ENCODE measurements around the gene ETV3L.
"Not testable (repeated sequence)": the region's sequence is repeated elsewhere in the genome, so short reads cannot be mapped to it uniquely, and the experiment has no call there.

The ETV3L gene

DNA sequence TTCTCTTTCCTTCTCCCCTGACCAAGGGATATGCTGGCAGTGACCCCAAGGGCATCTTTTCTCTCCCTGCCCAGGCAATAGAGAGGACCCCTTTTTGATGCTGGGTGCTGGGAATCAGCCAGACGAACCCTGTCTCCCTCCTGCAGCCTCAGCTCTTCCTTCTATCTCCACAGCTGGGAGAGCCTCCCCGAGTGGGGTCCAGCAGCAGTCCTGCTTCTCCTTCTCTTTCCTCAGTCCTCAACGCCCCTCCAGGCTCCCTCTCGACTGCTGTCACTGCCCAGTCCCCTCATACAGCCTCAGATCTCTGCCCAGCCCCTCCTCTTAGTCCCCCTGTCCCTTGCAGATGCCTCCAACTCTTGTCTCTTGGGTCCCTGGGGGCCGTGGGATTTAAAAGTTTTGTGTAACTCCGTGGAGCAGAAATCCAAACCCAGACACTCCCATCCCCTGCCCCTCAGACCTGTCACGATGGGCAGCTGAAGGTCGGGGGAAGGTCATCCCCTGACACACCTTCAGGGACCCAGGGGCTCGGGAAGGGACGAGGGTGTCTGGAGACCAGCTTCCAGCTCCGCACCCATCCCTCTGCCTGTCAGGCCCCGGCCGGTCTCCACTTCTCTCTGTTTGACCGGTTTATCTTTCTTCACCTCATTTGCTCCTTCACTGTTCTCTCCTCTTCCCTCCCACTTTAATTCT lies 5.8 kb upstream of the ETV3L start:
- no peak for DNase-seq (ENCODE audit: low read depth, low spot score)

DNA sequence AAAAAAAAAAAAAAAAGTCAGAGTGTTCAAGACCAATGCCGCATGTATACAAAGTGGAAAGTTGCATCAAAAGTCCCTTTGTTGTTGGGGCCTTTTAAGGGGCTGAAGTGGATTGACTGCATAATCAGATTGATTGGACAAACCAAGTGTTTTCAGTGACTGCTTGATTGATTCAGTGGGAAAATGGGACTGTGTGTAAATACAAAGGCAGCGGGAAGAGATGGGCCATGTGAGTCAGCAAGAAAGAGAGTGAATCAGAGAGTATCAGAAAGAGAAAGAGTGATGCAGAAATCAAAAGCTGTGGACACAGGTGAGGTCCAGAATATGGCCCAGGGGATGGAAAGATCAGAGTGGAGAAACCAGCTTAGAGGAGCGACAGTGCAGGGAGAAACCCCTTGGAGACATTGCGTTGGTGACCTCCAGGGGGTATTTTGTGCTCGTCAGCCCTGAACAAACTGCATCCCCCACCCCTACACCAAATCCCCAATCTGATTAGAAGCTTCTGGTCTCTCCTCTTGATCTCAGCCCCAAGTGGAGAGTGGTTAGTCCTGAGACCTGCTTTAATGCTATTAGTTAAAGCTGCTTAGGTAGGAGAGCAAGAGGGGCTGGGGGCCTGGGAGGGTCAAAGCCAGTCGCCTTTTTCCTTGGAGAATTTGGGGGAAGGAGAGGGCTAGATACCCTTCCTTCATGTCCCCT lies 5.1 kb upstream of the ETV3L start:
- DNase-seq (ENCODE audit: low read depth, low spot score), result no peak

DNA sequence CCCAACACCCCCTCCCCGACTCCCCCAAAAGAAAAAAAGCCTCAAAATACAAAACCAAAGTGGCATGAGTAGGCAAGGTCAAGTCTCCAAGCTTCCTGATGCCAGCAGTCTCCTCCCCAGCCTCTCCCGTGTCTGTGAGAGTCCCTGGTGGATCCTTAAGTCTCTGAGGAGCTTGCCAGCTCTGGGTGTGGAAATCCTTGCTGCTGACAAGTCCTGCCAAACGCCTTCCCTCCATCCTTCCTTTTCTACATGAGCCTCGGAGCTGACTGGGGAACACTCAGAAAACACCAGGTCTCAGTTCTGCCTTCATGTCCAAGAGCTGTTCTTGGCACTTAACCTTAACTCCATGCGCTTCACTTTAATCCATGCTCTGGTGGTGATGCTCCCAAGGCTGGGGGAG lies 3.7 kb upstream of the ETV3L start:
- no peak for DNase-seq (ENCODE audit: low read depth, low spot score)

DNA sequence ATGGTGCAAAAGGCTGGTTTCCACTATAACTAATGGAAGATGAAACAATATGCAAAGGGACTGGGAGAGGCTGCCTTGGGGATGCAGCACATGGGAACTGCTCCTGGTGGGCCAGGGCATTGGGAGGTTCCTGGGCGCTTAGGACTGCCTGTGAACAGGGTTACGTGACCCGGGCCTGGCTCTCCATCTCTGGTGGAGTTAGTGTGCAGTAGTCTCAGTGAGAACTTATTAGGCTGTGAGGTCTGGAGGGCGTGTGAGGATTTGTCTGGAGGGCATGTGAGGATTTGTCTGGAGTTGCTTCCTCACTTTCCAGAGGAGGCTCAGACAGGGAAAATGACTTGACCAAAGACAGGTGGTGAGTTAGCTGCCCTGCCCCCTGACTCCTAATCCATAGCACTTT lies 1.5 kb upstream of the ETV3L start:
- no peak for DNase-seq (ENCODE audit: low read depth, low spot score)

DNA sequence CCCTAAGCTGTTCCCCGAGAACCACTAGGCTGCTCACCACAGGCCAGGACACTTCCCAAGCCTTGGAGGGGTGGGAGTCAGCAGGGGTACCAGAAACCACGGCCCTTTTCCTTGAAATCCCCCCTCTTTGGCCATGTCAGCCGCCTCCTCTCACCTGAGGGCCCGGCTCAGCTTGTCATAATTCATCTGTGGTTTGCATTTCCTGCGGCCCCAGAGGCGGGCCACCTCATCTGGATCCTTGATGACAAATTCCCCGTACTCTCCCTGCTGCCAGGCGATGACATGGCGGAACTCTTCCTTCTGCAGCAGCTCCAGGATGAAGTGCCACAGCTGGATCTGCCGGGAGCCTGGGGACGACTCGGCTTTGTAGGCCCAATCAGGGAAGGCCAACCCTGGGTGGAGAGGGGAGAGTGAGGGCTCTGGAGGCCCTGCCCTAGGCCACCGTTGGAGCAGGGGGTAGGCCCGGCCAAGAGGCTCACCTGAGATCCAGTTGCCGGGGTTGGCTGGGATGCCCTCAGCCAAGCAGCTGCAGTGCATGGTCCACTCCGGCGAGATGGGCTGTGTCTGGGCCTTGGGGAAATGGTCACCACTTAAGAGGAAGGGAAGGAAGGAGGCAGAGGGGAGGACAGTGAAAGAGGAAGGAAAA lies 498 bp downstream of the ETV3L start:
- not testable (repeated sequence) for DNase-seq (ENCODE audit: low read depth, low spot score)

DNA sequence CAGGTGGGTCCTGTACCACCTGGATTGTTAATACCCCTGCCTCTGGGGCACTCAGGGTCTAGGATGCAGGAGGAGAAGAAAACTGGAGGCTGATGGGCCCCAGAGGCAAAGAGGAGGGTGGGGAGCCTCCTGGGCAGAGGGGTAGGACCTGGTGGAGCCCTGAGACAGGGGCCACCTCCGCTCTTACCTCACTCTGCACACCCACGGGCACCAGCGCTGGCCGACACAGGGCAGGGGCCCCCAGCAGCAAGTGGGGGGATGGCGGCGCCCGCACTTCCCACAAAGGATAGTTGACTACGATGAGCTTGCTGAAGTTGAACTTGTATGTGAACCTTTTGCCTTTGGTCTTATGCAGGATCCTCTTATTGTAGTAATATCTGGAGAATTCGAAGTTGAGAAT lies 1.1 kb downstream of the ETV3L start:
- DNase-seq (ENCODE audit: low read depth, low spot score), result no peak

DNA sequence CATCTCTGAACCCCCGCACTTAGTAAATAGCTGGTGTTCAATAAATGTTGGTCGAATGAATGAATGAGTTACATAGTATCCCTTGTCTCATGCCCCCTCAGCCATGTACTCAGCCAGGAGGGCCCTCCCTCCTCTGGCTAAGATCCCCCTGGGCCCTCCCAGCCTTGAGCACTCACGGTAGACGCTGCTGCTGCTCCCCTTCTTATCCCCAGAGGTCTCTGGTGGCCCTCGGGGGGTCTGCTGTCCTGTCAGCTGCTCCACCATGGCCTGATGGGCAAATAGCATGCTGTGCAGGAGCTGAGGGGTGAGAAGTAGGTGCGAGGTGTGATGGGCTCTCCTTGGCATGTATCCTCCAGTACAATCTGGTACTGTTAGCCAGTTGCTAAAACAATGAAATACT lies 1.9 kb downstream of the ETV3L start:
- no peak for DNase-seq (ENCODE audit: low read depth, low spot score)

DNA sequence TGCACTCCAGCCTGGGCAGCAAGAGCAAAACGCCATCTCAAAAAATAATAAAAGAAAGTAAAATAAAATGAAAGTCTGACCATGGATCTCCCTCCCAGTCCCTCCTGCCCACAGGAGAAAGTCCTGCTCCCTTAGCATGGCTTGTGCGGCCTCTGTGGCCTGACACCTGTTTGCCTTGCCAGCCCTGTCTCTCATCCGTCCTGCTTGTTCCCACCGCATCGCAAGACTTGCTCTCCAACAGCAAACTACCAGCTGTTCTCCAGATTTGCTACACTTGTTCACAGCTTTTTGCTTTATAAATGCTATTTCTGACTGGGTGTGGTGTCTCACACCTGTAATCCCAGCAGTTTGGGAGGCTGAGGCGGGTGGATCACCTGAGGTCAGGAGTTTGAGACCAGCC lies 2.7 kb downstream of the ETV3L start:
- no peak for DNase-seq (ENCODE audit: low read depth, low spot score)

DNA sequence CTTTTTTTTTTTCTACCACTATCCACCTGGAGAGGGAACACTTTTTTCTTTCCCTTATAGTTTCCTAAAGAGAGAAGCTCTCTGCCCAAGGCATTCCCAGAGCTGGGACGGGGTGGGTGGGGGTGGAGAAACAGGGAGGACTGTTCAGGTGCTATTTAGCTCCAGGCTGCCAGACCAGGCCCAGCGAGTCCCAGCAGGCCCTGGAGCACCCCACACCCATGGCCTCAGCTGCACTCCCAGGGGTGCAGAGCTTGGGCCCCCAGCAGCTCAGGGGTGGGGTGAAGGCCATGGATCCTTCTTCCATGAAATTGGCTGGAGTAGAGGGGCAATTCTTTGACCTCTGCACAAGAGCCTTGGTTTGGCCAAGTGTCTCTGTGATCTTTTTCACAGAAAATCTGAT lies 4.1 kb downstream of the ETV3L start:
- DNase-seq (ENCODE audit: low read depth, low spot score), result no peak

DNA sequence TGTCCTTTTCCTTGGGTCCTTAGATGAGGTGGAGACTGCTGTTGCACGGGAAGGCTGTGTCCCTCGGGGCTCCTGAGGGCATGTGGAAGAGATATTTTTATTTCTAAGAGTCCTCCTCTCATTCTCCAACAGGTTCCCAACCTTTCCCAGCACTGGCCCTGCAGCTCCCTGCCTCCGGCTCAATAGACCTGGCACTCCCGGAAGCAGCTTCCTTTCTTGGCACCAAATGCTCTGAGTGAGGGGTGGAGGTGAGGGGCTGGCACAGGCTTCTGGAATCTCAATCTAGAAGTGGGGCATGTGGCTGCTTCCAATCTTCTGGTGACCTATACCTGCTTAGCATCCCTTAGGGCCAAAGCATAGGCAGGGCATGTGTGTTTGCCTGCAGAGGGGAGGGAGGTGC lies 4.5 kb downstream of the ETV3L start:
- DNase-seq (ENCODE audit: low read depth, low spot score), result no peak

DNA sequence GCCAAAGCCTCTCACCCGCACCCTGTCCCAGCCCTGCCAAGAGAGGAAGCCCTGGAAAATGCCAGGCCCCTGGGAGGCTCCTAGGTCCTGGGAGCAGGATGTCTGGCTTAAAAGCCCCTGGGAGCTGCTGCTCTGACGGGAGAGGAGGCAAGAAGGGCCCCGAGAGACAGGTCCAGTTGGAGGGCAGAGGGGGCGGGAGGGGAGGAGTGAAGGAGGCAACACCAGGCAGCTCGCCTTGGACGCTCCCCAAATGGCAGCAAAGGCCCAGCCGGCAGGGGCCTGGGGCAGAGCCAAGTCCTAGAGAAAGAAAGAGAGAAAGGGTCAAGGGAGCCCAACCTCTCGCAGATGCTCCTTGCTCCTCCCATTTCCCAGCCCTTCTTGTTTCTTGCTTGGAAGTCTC lies 6.8 kb downstream of the ETV3L start:
- peak; percentile 53 for DNase-seq (ENCODE audit: low read depth, low spot score)

DNA sequence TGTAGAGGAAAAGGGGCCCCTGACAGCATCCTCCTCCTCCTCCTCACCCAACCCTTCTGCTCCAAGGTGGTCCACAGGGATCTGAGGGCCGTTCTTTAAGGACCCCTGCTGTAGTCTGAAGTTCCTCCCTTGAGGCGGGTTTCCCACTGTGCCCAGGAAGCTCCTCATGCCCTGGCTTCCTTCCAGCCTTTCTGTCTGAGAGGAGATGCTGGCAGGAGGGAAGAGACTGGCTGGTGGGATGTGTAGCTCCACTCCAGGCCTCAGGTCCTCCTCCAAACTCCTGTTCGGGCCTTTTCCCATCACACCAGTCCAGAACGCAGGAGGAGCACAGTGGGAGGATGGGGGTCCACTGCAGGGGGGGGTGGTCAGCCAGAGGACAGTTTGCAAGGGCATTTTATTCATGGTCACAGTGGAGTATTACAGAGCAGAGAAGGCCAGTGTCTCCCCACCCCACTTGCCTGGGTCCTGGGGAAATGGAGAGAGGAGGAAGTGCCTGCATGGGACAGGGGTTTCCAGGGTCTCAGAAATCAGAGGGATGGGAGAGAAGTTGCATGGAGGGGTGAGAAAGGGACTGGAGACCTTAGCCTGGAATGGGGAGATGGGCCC lies 7.8 kb downstream of the ETV3L start:
- no peak for DNase-seq (ENCODE audit: low read depth, low spot score)

DNA sequence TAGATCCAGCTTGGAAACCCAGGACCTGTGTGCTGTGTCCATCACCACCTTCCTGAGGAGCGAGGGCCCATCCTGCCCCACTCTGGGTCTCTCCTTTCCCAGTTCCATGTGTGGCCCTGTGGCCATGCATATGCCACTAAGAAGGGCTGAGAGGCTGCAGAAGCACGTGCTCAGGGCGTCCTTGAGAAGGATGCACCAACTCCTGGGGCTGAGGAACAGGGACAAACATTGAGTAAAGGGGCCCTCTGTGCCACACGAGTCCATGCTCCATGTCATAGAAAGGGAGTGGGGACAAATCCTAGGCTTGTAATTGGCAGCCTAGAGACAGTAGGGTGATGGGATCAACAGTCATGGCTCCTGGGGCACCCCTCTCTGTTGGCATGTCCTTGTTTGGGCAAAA lies 8.4 kb downstream of the ETV3L start:
- DNase-seq (ENCODE audit: low read depth, low spot score), result no peak

DNA sequence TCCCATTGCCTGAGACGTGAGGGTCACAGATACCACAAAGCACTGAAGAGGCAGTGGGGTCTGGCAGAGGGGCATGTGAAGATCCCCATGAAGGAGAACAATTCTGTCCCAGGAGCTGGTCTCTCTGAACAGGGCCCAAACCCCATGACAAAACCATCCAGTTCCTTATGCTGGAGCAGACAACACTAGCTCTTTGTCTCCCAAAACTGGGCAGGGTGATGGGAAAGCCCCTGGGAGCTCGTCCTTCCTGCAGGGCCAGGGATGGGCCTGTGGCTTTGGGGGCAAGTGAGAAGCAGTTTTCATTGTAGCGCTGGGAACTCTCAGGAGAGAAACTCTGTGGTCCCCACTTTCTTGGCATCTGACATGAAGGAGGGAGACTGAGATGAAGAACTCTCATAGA lies 8.8 kb downstream of the ETV3L start:
- no peak for DNase-seq (ENCODE audit: low read depth, low spot score)

DNA sequence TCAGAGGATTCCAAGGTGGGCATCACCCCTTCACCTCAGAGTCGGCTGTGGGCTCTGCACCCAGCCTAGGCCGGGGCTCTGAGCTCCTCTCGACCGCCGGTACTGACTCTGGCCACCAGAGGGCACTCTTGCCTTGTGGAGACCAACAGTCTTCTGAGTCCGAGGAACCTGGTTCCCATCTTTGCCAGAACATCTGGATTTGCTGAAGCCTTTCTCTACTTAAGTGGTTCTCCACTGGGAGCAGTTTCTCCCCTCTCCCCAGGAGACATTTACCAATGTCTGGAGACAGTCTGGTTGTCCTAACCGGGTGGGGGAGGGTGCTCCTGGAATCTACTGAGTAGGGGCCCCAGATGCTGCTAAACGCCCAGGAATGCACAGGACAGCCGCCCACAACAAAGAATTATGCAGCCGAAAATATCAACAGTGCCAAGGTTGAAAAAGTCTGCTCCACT lies 9.4 kb downstream of the ETV3L start:
- DNase-seq (ENCODE audit: low read depth, low spot score), result peak; percentile 42

DNA sequence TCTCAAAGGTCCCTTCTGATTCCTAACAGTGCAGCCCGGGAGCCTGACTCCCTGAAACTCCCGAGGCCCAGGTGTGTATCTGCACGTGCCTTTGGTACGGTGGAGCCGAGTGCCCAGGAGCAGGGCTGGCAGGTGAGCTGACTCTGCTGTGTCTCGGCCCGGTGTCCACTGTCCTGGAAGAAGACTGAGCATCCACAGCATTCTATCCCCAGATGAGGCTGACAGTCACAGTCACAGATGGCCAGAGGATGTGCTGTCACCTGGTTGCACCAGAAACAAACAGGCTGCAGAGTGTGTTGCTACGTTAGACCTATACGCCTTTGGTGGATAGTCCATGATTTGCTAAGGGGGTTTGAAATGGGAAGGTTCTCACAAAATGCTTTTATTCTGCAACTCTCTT lies 9.8 kb downstream of the ETV3L start:
- no peak for DNase-seq (ENCODE audit: low read depth, low spot score)

DNA sequence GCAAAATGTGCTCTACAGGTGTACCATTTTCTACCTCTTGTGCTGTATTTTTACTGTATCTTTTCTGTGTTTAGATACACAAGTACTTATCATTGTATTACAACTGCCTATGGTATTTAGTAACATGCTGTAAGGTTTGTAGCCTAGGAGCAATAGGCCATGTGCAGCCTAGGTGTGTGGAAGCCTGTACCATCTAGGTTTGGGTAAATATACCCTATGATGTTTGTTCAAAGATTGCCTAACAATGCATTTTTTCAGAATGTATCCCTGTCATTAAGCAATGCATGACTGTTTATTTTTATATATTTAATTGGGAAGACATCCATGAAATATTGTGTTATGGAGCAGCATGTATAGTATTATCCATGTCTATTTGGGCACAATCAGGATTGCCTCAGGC lies 11.0 kb downstream of the ETV3L start:
- no peak for DNase-seq (ENCODE audit: low read depth, low spot score)

DNA sequence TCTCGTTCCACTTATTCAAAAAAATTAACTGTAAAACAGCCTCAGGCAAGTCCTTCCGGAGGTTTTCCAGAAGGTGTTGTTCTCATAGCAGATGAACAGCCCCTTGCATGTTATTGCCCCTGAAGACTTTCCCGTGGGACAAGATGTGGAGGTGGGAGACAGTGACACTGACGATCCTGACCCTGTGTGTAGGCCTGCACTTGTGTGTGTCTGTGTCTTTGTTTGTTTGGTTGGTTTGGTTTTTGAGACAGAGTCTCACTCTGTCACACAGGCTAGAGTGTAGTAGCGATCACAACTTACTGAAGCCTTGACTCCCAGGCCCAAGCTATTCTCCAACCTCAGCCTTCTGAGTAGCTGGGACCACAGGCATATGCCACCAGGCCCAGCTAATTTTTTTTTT lies 12.6 kb downstream of the ETV3L start:
- DNase-seq (ENCODE audit: low read depth, low spot score), result no peak

DNA sequence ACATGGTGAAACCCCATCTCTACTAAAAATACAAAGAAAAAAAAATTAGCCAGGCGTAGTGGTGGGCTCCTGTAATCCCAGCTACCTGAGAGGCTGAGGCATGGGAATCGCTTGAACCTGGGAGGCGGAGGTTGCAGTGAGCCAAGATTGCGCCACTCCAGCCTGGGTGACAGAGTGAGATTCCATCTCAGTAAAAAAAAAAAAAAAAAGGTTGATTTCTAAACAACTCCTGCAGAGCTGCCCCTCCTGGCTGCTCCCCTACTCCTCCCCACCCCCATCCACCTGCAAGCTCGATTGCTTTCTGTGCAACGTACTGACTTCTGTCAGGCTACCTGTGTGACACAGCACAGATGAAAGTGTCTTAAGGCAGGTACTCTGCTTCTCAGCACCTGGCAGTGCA lies 13.3 kb downstream of the ETV3L start:
- DNase-seq (ENCODE audit: low read depth, low spot score), result no peak

DNA sequence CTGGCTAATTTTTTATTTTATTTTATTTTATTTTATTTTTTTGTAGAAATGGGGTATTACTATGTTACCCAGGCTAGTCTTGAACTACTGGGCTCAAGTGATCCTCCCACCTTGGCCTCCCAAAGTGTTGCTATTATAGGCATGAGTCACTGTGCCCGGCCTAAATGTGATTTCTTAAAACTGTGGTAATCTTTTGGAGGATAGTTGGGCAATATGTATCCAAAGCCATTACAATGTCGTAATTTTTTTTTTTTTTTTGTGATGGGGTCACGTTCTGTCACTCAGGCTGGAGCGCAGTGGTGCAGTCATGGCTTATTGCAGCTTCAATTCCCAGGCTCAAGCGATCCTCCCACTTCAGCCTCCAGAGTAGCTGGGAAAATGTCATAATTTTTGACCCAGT lies 14.2 kb downstream of the ETV3L start:
- DNase-seq (ENCODE audit: low read depth, low spot score), result no peak

DNA sequence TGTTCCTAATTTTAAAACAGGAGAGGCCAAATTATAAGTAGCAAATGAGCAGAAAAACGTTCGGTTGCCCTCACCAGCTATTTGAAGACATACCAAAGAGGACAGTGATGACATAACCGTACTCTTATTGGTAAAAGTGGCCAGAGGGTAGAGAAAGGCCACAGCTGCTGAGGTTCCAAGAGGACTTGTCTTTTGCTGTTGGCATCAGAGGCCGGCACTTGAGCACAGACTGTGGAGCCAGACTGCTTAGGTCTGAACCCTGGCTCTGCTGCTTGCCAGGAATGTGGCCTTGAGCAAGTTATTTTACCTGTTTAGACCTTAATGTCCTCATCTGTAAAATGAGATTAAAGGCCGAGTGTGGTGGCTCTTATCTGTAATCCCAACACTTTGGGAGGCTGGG lies 14.9 kb downstream of the ETV3L start:
- DNase-seq (ENCODE audit: low read depth, low spot score), result no peak

DNA sequence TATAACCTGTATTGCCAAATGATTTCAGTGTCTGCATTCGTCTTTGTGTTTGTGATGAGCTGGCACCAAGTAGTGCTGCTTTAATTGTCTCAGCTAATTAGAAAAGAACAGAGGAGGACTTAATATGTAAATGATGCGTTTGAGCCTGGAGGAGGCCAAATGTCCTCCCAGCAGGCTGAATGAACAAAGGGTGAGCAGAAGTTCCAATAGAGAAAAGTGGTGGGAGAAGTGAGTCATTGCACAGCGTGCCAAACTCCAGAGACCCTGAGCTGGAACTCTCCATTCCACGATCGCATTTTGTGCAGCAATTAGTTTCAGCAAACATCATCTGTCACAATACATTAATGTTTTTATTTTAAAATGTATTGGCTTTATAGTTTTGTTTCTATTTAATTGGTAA lies 17.9 kb downstream of the ETV3L start:
- DNase-seq (ENCODE audit: low read depth, low spot score), result no peak

DNA sequence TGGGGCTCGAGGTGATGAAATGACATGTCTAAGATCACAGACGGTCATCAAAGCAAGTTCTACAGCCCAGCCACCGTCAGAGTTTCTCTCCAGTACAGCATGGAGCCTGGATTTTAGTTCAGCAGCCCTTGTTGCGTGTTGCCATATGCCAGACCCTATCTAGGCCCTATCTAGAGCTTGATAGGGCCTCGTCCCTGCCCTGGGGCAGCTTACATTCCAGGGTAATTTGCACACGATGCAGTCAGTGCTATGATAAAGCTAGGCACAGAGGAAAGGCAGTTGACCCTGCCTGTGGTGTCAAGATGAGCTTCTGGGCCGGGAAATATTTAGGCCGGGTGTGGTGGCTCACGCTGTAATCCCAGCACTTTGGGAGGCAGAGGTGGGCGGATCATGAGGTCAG lies 18.9 kb downstream of the ETV3L start:
- DNase-seq (ENCODE audit: low read depth, low spot score), result no peak
